MM.1S (cell line): ENCODE results near the gene RGS8.

Source experiments
- DNase-seq: peaks from one replicate; pipeline ENCODE4 v3.0.0-alpha.2; 2015
- H2AFZ ChIP-seq: fragments of 300-600 bp; sonication (generic); 2 replicates; pipeline ENCODE4 v1.6.0; 2016; ENCODE audit warnings: antibody characterized with exemption, low read length
- H3F3A ChIP-seq: fragments of 300-600 bp; sonication (generic); 2 replicates; pipeline ENCODE4 v1.6.1; 2016; ENCODE audit warnings: mild to moderate bottlenecking, antibody characterized with exemption, low read length, moderate library complexity, mixed read lengths; ENCODE audit not compliant: insufficient read depth
- H3K27ac ChIP-seq: fragments of 300-600 bp; sonication (generic); 2 replicates; pipeline ENCODE4 v1.5.1; 2016; ENCODE audit warnings: mild to moderate bottlenecking, low read length
- H3K27me3 ChIP-seq: fragments of 300-600 bp; sonication (generic); replicated peaks from 2 replicates; pipeline ENCODE4 v1.6.0; 2016; ENCODE audit warnings: low read length; ENCODE audit not compliant: insufficient read depth
- H3K36me3 ChIP-seq: fragments of 300-600 bp; sonication (generic); replicated peaks from 2 replicates; pipeline ENCODE4 v1.6.1; 2016; ENCODE audit warnings: mild to moderate bottlenecking, low read length, mixed read lengths; ENCODE audit not compliant: insufficient read depth
- H3K4me1 ChIP-seq: fragments of 300-600 bp; sonication (generic); 2 replicates; pipeline ENCODE4 v1.6.1; 2016; ENCODE audit warnings: low read length, mixed read lengths
- H3K4me2 ChIP-seq: fragments of 300-600 bp; sonication (generic); 2 replicates; pipeline ENCODE4 v1.6.0; 2016; ENCODE audit warnings: low read depth, low read length
- H3K4me3 ChIP-seq: fragments of 300-600 bp; sonication (generic); 2 replicates; pipeline ENCODE4 v1.5.1; 2016; ENCODE audit warnings: low read length, mixed read lengths
- H3K79me2 ChIP-seq: fragments of 300-600 bp; sonication (generic); 2 replicates; pipeline ENCODE4 v1.6.1; 2016; ENCODE audit warnings: mixed run types, low read length, mixed read lengths
- H3K9ac ChIP-seq: fragments of 300-600 bp; sonication (generic); 2 replicates; pipeline ENCODE4 v1.6.1; 2016; ENCODE audit warnings: low read length, mixed read lengths
- H3K9me2 ChIP-seq: fragments of 300-600 bp; sonication (generic); replicated peaks from 2 replicates; pipeline ENCODE4 v1.6.1; 2016; ENCODE audit warnings: mild to moderate bottlenecking, low read length, mixed read lengths; ENCODE audit not compliant: insufficient read depth
- H3K9me3 ChIP-seq: fragments of 300-600 bp; sonication (generic); replicated peaks from 2 replicates; pipeline ENCODE4 v1.6.1; 2016; ENCODE audit warnings: mild to moderate bottlenecking, low read length, mixed read lengths; ENCODE audit not compliant: insufficient read depth
- H4K20me1 ChIP-seq: fragments of 300-600 bp; sonication (generic); 2 replicates; pipeline ENCODE4 v1.6.1; 2016; ENCODE audit warnings: mild to moderate bottlenecking, low read length, moderate library complexity, mixed read lengths; ENCODE audit not compliant: insufficient read depth
- EZH2 ChIP-seq: fragments of 300-600 bp; sonication (generic); optimal IDR thresholded peaks from 2 replicates; pipeline ENCODE3; 2017; ENCODE audit warnings: low read depth, mild to moderate bottlenecking, antibody characterized with exemption, low read length, mixed read lengths
- EZH2phosphoT487 ChIP-seq: fragments of 300-600 bp; sonication (generic); IDR thresholded peaks from 2 replicates; pipeline ENCODE4 v1.6.1; 2018; ENCODE audit warnings: antibody characterized with exemption, low read length
- TF ChIP-seq, protein P1 (sequence below): fragments of 300-600 bp; sonication (generic); IDR thresholded peaks from 2 replicates; pipeline ENCODE4 v1.5.1; 2016; ENCODE audit warnings: antibody characterized with exemption, low read length, mixed read lengths

Gene RGS8

DNA sequence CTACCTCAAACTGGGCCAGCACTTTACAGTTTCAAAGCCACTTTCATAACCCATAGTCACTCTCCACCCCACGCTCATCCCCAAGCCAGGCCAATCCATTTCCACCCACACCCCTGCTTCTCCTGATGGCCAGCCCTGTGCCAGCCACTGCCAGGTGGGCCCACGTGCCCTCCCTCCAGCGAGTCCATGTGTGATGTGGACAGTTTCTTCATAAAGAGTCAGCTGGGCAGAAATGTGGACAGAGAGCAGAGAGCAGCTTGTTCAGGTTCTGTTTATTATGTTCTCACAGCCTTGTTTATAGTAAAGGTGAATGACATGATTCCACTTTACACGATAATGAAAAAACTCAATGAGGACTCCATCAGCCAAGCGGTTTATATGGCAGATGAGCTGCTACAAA is 42.8 kb downstream of the RGS8 start:
- no peaks in the 10 kb centered on the region for H3K9me3 ChIP-seq
- no peaks in the 10 kb centered on the region for H3K9me2 ChIP-seq
- H4K20me1 ChIP-seq = no peaks in the 10 kb centered on the region
- no peak overlapping the region for H3K27ac ChIP-seq
- TF ChIP-seq EZH2phosphoT487 = no peak
- TF ChIP-seq, protein P1, sequence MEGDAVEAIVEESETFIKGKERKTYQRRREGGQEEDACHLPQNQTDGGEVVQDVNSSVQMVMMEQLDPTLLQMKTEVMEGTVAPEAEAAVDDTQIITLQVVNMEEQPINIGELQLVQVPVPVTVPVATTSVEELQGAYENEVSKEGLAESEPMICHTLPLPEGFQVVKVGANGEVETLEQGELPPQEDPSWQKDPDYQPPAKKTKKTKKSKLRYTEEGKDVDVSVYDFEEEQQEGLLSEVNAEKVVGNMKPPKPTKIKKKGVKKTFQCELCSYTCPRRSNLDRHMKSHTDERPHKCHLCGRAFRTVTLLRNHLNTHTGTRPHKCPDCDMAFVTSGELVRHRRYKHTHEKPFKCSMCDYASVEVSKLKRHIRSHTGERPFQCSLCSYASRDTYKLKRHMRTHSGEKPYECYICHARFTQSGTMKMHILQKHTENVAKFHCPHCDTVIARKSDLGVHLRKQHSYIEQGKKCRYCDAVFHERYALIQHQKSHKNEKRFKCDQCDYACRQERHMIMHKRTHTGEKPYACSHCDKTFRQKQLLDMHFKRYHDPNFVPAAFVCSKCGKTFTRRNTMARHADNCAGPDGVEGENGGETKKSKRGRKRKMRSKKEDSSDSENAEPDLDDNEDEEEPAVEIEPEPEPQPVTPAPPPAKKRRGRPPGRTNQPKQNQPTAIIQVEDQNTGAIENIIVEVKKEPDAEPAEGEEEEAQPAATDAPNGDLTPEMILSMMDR = no peak
- no peak for TF ChIP-seq EZH2
- no peaks in the 10 kb centered on the region for H3K36me3 ChIP-seq
- H3K4me2 ChIP-seq = no peak overlapping the region
- no peaks in the 10 kb centered on the region for H3K27me3 ChIP-seq
- H3K9ac ChIP-seq = no peak overlapping the region
- H2AFZ ChIP-seq = no peak overlapping the region
- H3K79me2 ChIP-seq = no peaks in the 10 kb centered on the region
- H3K4me3 ChIP-seq = no peak overlapping the region
- no peaks in the 10 kb centered on the region for H3F3A ChIP-seq
- no peaks in the 10 kb centered on the region for H3K4me1 ChIP-seq
- peak; percentile 2 for DNase-seq

- Histone ChIP-seq H3K36me3 (no peaks in the 10 kb centered on the region), H3K4me2 (no peak overlapping the region), H4K20me1 (no peaks in the 10 kb centered on the region), H3K9me2 (no peaks in the 10 kb centered on the region), H2AFZ (no peak overlapping the region), H3K4me1 (no peaks in the 10 kb centered on the region), H3K9ac (no peak overlapping the region), H3K79me2 (no peaks in the 10 kb centered on the region), H3K9me3 (no peaks in the 10 kb centered on the region), H3F3A (no peaks in the 10 kb centered on the region), H3K27ac (no peak overlapping the region), H3K4me3 (no peak overlapping the region), H3K27me3 (no peaks in the 10 kb centered on the region)
- TF ChIP-seq EZH2phosphoT487 (no peak), EZH2 (no peak)
- TF ChIP-seq, protein P1 = no peak
- no peak for DNase-seq
These were observed 45.1 kb downstream of the RGS8 start for GRCh38 chr1:182639330-182639729.

DNA sequence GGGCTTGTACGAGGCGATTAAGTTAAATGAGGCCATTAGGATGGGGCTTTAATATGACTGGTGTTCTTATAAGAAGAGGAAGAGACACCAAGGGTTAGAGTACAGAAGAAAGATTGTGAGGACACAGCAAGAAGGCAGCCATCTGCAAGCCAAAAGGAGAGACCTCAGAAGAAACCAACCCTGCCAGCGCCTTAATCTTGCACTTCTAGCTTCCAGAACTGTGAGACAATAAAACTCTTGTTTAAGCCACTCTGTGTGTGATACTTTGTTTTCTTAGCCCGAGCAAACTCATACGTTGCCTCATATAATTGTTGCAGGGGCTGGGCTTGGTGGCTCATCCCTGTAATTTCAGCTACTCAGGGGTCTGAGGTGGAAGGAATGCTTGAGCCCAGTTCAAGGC is 46.6 kb downstream of the RGS8 start:
- no peaks in the 10 kb centered on the region for H3K79me2 ChIP-seq
- H2AFZ ChIP-seq = no peak overlapping the region
- H3K4me1 ChIP-seq = no peaks in the 10 kb centered on the region
- no peak overlapping the region for H3K4me3 ChIP-seq
- no peak overlapping the region for H3K4me2 ChIP-seq
- H3K27me3 ChIP-seq = no peaks in the 10 kb centered on the region
- no peaks in the 10 kb centered on the region for H3K9me2 ChIP-seq
- no peak overlapping the region for H3K9ac ChIP-seq
- no peaks in the 10 kb centered on the region for H3K9me3 ChIP-seq
- H3K27ac ChIP-seq = no peak overlapping the region
- no peaks in the 10 kb centered on the region for H3F3A ChIP-seq
- no peaks in the 10 kb centered on the region for H4K20me1 ChIP-seq
- no peak for DNase-seq
- no peak for TF ChIP-seq EZH2phosphoT487
- TF ChIP-seq, protein P1 = no peak
- no peak for TF ChIP-seq EZH2
- no peaks in the 10 kb centered on the region for H3K36me3 ChIP-seq
